ENCODE data around the gene ZGRF1. TPM values are rescaled to one million over a fixed set of nuclear protein-coding genes. Genes with fewer than 3 reads are reported as not detected.
"Not testable (repeated sequence)": the region's sequence is repeated elsewhere in the genome, so short reads cannot be mapped to it uniquely, and the experiment has no call there.

The ZGRF1 gene
- total and polyA plus RNA-seq, 2 experiments from 2014 or later: 3.9 to 10.4 TPM

GRCh38 chr4:112504807-112505206, 131.9 kb downstream of the ZGRF1 start:
- Histone ChIP-seq H3K36me3 (no peaks in the 10 kb centered on the region), H3K4me3 (no peak overlapping the region), H3K27ac (no peak overlapping the region), H3K4me1 (ENCODE audit: low read depth) (no peaks in the 10 kb centered on the region), H3K27me3 (peaks cover 89% of the 10 kb centered on the region), H3K9me3 (ENCODE audit: low read depth) (no peaks in the 10 kb centered on the region)
- no peak for DNase-seq (ENCODE audit: low read depth in 1 of 2, low spot score in 1 of 2)
- TF ChIP-seq, protein P1, sequence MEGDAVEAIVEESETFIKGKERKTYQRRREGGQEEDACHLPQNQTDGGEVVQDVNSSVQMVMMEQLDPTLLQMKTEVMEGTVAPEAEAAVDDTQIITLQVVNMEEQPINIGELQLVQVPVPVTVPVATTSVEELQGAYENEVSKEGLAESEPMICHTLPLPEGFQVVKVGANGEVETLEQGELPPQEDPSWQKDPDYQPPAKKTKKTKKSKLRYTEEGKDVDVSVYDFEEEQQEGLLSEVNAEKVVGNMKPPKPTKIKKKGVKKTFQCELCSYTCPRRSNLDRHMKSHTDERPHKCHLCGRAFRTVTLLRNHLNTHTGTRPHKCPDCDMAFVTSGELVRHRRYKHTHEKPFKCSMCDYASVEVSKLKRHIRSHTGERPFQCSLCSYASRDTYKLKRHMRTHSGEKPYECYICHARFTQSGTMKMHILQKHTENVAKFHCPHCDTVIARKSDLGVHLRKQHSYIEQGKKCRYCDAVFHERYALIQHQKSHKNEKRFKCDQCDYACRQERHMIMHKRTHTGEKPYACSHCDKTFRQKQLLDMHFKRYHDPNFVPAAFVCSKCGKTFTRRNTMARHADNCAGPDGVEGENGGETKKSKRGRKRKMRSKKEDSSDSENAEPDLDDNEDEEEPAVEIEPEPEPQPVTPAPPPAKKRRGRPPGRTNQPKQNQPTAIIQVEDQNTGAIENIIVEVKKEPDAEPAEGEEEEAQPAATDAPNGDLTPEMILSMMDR (IDR thresholded peaks at IDR 0.05; ENCODE audit: low read depth, low read length): no peak

DNA sequence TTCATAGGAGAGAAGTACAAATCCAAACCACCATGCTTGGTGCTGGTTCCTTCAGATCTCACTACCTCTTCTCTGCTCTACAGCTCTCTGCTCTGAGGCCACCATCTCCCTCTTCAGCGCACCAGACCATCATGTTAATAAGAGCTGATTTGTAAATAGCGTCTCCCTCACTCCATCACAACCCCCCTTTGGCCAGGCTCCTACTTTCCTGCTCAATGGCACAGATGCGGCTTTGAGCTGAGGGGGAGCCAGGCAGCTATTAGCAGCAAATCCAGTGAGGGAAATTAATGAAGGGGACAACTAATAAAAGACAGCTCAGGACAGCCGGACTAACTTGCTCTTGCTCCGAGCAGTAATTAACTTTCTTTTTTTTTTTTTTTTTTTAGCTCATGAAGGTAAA, 133.8 kb downstream of the ZGRF1 start:
- H3K9me3 ChIP-seq (ENCODE audit: low read depth): no peaks in the 10 kb centered on the region
- H3K27ac ChIP-seq: no peak overlapping the region
- no peak overlapping the region for H3K4me3 ChIP-seq
- H3K36me3 ChIP-seq: no peaks in the 10 kb centered on the region
- H3K4me1 ChIP-seq (ENCODE audit: low read depth): no peaks in the 10 kb centered on the region
- DNase-seq (ENCODE audit: low read depth in 1 of 2, low spot score in 1 of 2): no peak
- TF ChIP-seq, protein P1 (IDR thresholded peaks at IDR 0.05; ENCODE audit: low read depth, low read length): no peak
- H3K27me3 ChIP-seq: peaks cover 70% of the 10 kb centered on the region

DNA sequence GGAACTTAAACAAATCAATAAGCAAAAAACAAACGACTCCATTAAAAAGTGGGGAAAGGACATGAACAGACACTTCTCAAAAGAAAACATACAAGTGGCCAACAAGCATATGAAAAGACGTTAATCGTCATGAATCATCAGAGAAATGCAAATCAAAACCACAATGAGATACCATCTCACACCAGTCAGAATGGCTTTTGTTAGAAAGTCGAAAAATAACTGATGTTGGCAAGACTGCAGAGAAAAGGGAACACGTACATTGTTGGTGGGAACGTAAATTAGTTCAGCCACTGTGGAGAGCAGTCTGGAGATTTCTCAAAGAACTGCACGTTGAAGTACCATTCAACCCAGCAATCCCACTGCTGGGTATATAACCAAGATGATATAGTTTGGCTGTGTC, 144.4 kb downstream of the ZGRF1 start:
- TF ChIP-seq, protein P1 (IDR thresholded peaks at IDR 0.05; ENCODE audit: low read depth, low read length): no peak
- no peak for DNase-seq (ENCODE audit: low read depth in 1 of 2, low spot score in 1 of 2)
- no peaks in the 10 kb centered on the region for H3K4me1 ChIP-seq (ENCODE audit: low read depth)
- H3K27me3 ChIP-seq: no peaks in the 10 kb centered on the region
- H3K4me3 ChIP-seq: no peak overlapping the region
- no peak overlapping the region for H3K27ac ChIP-seq
- H3K36me3 ChIP-seq: no peaks in the 10 kb centered on the region
- H3K9me3 ChIP-seq (ENCODE audit: low read depth): no peaks in the 10 kb centered on the region

DNA sequence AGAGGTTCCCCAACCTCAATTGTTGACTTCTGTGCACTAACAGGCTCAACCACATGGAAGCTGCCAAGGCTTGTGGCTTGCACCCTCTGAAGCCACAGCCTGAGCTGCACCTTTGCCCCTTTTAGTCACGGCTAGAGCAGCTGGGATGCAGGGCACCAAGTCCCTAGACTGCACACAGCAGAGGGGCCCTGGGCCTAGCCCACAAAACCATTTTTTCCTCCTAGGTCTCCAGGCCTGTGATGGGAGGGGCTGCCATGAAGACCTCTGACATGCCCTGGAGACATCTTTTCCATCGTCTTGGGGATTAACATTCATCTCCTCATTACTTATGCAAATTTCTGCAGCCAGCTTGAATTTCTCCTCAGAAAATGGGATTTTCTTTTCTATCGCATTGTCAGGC, 145.9 kb downstream of the ZGRF1 start:
- H3K27me3 ChIP-seq; H3K4me3 ChIP-seq; H3K36me3 ChIP-seq; H3K9me3 ChIP-seq (ENCODE audit: low read depth); DNase-seq (ENCODE audit: low read depth in 1 of 2, low spot score in 1 of 2); H3K27ac ChIP-seq; H3K4me1 ChIP-seq (ENCODE audit: low read depth): not testable (repeated sequence)

Other genes starting within 250 kb of the ZGRF1 start
- gene NEUROG2, start 120.7 kb downstream of the ZGRF1 start, total RNA-seq: 0.24 TPM in 1 of 2 replicates, not detected in the other
- gene NEUROG2, start 120.7 kb downstream of the ZGRF1 start, polyA plus RNA-seq: 0.44 TPM in 1 of 2 replicates, not detected in the other
- gene LARP7, start 234 bp upstream of the ZGRF1 start, total RNA-seq: 27.7 and 48.5 TPM in 2 replicates
- gene LARP7, start 234 bp upstream of the ZGRF1 start, polyA plus RNA-seq: 57.0 and 88.6 TPM in 2 replicates